ENCODE results near the gene MANBA. TPM values are rescaled to one million over a fixed set of nuclear protein-coding genes. Genes with fewer than 3 reads are reported as not detected.

MANBA gene
- total RNA-seq = 52.5 TPM

GRCh38 chr4:102760645-102761295 is at the start of gene MANBA:
MANBA (minus strand) TSS chr4:102760968; CDS start chr4:102760894, 74 bp downstream.

Other genes with a start within 250 kb of the MANBA start
- gene UBE2D3, start 66.6 kb upstream of the MANBA start, total RNA-seq = 282 TPM
- 34.2 TPM for gene CISD2, start 108.0 kb upstream of the MANBA start, total RNA-seq

All from camera-type eye (tissue), 1 donor.